Coronary artery (tissue), 2 donors: ENCODE data around the gene TXNDC17.

Experiments
- DNase-seq: peaks from one replicate; pipeline ENCODE4 v3.0.0-alpha.2; 2017; ENCODE audit warnings: low spot score
- H3K27ac ChIP-seq, 2 donors: fragments of 200-600 bp; sonication (generic); one replicate each; pipeline ENCODE4 v1.5.1; 2016 to 2019
- H3K4me3 ChIP-seq: fragments of 200-600 bp; sonication (generic); 2 replicates; pipeline ENCODE4 v1.5.1; 2016; ENCODE audit warnings: mild to moderate bottlenecking, moderate library complexity
- CTCF ChIP-seq: fragments of 200-600 bp; sonication (generic); IDR thresholded peaks from one replicate; pipeline ENCODE4 v1.5.1; 2019; ENCODE audit warnings: antibody characterized with exemption

TXNDC17 gene

GRCh38 chr17:6641247-6641863, 495 bp downstream of the TXNDC17 start:
- DNase-seq: no peak
- Histone ChIP-seq H3K4me3 (peak overlapping the region; percentile 86), H3K27ac (peak overlapping the region; percentile 52 to 88)
- no peak for TF ChIP-seq CTCF

GRCh38 chr17:6642592-6642991, 1.7 kb downstream of the TXNDC17 start:
- TF ChIP-seq CTCF: no peak
- DNase-seq: no peak
- no peak overlapping the region for H3K4me3 ChIP-seq
- H3K27ac ChIP-seq: no peak overlapping the region

GRCh38 chr17:6643451-6644125, 2.7 kb downstream of the TXNDC17 start:
- no peak for DNase-seq
- no peak overlapping the region for H3K4me3 ChIP-seq
- no peak for TF ChIP-seq CTCF
- no peak overlapping the region for H3K27ac ChIP-seq

- Histone ChIP-seq H3K4me3 (no peak overlapping the region), H3K27ac (no peak overlapping the region)
- no peak for DNase-seq
- no peak for TF ChIP-seq CTCF
These were observed 7.3 kb downstream of the TXNDC17 start for GRCh38 chr17:6648181-6648580.

GRCh38 chr17:6651354-6651918, 10.6 kb downstream of the TXNDC17 start, which contains the start of the genes C17orf100 and MED31:
TSS of gene C17orf100 (plus strand) at chr17:6651762. CDS start at chr17:6651914, 152 bp downstream.
TSS of gene MED31 (minus strand) at chr17:6651605. CDS start at chr17:6651528, 77 bp downstream.
- peak within 1 kb of the TSS; percentile 70 for H3K4me3 ChIP-seq
- H3K27ac ChIP-seq: peak within 1 kb of the TSS; percentile 40 to 54
- TF ChIP-seq CTCF: no peak
- DNase-seq: peak; percentile 97

- Histone ChIP-seq H3K27ac (peak overlapping the region; percentile 40 to 49), H3K4me3 (peak overlapping the region; percentile 70)
- no peak for DNase-seq
- TF ChIP-seq CTCF: no peak
These were observed 11.1 kb downstream of the TXNDC17 start for GRCh38 chr17:6651919-6652452.
